Measurements from ENCODE around the gene SIMC1. TPM values are rescaled to one million over a fixed set of nuclear protein-coding genes. Genes with fewer than 3 reads are reported as not detected.

The SIMC1 gene
- total RNA-seq, 1 donor from 2014 or later, result 17.4 TPM

- Histone ChIP-seq H3K9me3 (no peaks in the 10 kb centered on the region), H3K27me3 (no peaks in the 10 kb centered on the region), H3K4me3 (no peak overlapping the region), H3K4me1 (no peaks in the 10 kb centered on the region), H3K36me3 (peaks cover 0 to 19% of the 10 kb centered on the region in 2 donors), H3K27ac (no peak overlapping the region)
- intact Hi-C loops (cut with DNase I), result no loop called here
- no peak for DNase-seq (ENCODE audit: extremely low spot score in 2 of 2)
- TF ChIP-seq, protein P1, sequence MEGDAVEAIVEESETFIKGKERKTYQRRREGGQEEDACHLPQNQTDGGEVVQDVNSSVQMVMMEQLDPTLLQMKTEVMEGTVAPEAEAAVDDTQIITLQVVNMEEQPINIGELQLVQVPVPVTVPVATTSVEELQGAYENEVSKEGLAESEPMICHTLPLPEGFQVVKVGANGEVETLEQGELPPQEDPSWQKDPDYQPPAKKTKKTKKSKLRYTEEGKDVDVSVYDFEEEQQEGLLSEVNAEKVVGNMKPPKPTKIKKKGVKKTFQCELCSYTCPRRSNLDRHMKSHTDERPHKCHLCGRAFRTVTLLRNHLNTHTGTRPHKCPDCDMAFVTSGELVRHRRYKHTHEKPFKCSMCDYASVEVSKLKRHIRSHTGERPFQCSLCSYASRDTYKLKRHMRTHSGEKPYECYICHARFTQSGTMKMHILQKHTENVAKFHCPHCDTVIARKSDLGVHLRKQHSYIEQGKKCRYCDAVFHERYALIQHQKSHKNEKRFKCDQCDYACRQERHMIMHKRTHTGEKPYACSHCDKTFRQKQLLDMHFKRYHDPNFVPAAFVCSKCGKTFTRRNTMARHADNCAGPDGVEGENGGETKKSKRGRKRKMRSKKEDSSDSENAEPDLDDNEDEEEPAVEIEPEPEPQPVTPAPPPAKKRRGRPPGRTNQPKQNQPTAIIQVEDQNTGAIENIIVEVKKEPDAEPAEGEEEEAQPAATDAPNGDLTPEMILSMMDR (IDR thresholded peaks at IDR 0.05), result no peak
- no peak for TF ChIP-seq POLR2A (IDR thresholded peaks at IDR 0.05)
- no peak for TF ChIP-seq POLR2AphosphoS5 (IDR thresholded peaks at IDR 0.05; ENCODE audit: insufficient read depth in 1 of 2, low read depth in 1 of 2)
Observed at GRCh38 chr5:176337913-176338312, 99.7 kb downstream of the SIMC1 start.

DNA sequence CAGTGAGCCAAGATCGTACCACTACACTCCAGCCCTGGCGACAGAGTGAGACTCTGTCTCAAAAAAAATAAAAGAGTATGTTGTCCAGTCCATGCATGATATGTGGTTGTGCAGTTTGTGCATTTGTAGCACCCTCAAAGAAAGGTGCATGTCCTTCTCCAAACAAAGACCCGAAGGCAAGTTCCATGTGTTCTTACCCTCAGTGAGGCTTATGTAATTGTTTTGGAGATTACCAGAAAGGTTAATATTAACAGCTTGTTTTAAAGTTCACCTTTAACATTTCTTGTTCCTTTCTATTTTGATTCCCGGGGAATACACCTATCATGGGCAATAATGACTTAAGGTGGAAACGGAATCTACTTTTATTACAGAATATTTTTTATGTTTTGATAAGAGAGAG is 101.1 kb downstream of the SIMC1 start:
- TF ChIP-seq, protein P1 (IDR thresholded peaks at IDR 0.05), result no peak
- no peak for TF ChIP-seq POLR2A (IDR thresholded peaks at IDR 0.05)
- no peak for TF ChIP-seq POLR2AphosphoS5 (IDR thresholded peaks at IDR 0.05; ENCODE audit: insufficient read depth in 1 of 2, low read depth in 1 of 2)
- Histone ChIP-seq H3K9me3 (no peaks in the 10 kb centered on the region), H3K36me3 (peaks cover 0 to 19% of the 10 kb centered on the region in 2 donors), H3K4me3 (no peak overlapping the region), H3K4me1 (no peaks in the 10 kb centered on the region), H3K27me3 (no peaks in the 10 kb centered on the region), H3K27ac (no peak overlapping the region)
- DNase-seq (ENCODE audit: extremely low spot score in 2 of 2), result no peak
- intact Hi-C loops (cut with DNase I), result no loop called here

- H3K9me3 ChIP-seq, result no peaks in the 10 kb centered on the region
- no peak for DNase-seq (ENCODE audit: extremely low spot score in 2 of 2)
- H3K36me3 ChIP-seq, result peaks cover 0 to 35% of the 10 kb centered on the region in 2 donors
- no peak overlapping the region for H3K27ac ChIP-seq
- H3K4me3 ChIP-seq, result no peak overlapping the region
- TF ChIP-seq POLR2AphosphoS5 (IDR thresholded peaks at IDR 0.05; ENCODE audit: insufficient read depth in 1 of 2, low read depth in 1 of 2) (no peak), POLR2A (IDR thresholded peaks at IDR 0.05) (no peak)
- TF ChIP-seq, protein P1 (IDR thresholded peaks at IDR 0.05), result no peak
- H3K27me3 ChIP-seq, result no peaks in the 10 kb centered on the region
- no peaks in the 10 kb centered on the region for H3K4me1 ChIP-seq
- intact Hi-C loops (cut with DNase I), result no loop called here
Observed at GRCh38 chr5:176341325-176342157, 103.3 kb downstream of the SIMC1 start.

DNA sequence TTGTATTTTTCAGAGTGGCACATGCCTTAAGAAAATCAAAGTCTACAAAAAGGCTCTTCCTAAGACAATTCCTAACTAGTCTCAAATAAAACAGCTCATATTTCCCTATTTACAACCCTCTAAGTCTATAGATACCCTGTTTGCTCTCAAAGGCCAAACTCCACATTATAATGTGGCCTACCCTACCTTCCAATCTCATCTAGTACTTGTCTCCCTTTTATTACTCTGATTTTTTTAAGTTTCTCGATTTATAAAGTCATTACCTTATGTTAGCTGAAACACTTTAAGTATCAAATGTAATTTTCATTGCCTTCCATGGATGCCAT is 103.9 kb downstream of the SIMC1 start:
- Histone ChIP-seq H3K4me3 (no peak overlapping the region), H3K36me3 (peaks cover 0 to 35% of the 10 kb centered on the region in 2 donors), H3K27ac (no peak overlapping the region), H3K4me1 (no peaks in the 10 kb centered on the region), H3K27me3 (no peaks in the 10 kb centered on the region), H3K9me3 (no peaks in the 10 kb centered on the region)
- intact Hi-C loops (cut with DNase I), result no loop called here
- TF ChIP-seq, protein P1 (IDR thresholded peaks at IDR 0.05), result no peak
- TF ChIP-seq POLR2AphosphoS5 (IDR thresholded peaks at IDR 0.05; ENCODE audit: insufficient read depth in 1 of 2, low read depth in 1 of 2) (no peak), POLR2A (IDR thresholded peaks at IDR 0.05) (no peak)
- DNase-seq (ENCODE audit: extremely low spot score in 2 of 2), result no peak

DNA sequence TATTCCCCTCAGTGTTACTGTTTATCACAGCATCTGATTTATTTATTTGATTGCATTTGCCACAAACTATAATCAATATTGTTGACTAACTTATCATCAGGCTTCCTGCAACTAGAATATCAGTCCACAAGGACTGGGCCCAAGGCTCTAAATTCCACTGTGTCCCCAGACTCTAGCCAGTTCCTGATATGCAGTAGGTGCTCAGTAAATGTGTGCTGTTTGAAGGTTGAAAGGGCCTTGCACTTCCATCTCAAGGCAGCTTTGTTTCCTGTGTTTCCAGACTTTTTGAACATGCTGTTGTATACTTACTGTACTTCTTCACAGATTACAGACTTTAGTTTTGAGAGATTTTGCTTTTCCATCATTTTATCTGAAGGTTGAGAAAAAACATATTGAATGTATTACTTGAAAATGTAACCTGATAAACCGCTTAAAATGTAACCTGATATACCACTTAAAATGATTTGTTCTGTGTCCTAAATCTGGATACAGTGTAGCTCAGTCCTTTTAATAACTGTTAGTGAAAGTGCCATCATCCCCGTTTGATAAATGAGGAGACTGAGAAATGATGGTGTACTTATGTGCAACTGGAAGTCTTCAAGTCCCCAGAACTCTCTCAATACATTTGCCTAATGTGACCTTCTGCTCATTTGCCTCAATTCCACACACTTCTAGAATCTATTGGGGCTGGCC is 104.7 kb downstream of the SIMC1 start:
- no peaks in the 10 kb centered on the region for H3K4me1 ChIP-seq
- H3K9me3 ChIP-seq, result no peaks in the 10 kb centered on the region
- TF ChIP-seq POLR2A (IDR thresholded peaks at IDR 0.05) (no peak), POLR2AphosphoS5 (IDR thresholded peaks at IDR 0.05; ENCODE audit: insufficient read depth in 1 of 2, low read depth in 1 of 2) (no peak)
- TF ChIP-seq, protein P1 (IDR thresholded peaks at IDR 0.05), result no peak
- H3K27ac ChIP-seq, result no peak overlapping the region
- DNase-seq (ENCODE audit: extremely low spot score in 2 of 2), result no peak
- H3K27me3 ChIP-seq, result no peaks in the 10 kb centered on the region
- intact Hi-C loops (cut with DNase I), result no loop called here
- no peak overlapping the region for H3K4me3 ChIP-seq
- H3K36me3 ChIP-seq, result peaks cover 0 to 35% of the 10 kb centered on the region in 2 donors

All from vagina (tissue), 2 donors.